HG02870 (cell line): Measurements from ENCODE around the gene C10orf67.

Experiments used
- ATAC-seq: cut with Tn5 transposase; IDR thresholded peaks from one replicate; pipeline ENCODE4 v1.9.1; 2021; ENCODE audit warnings: mild to moderate bottlenecking, moderate library complexity; ENCODE audit not compliant: unreplicated experiment

Gene C10orf67

GRCh38 chr10:23199768-23200511 is 144.7 kb downstream of the C10orf67 start:
- no peak for ATAC-seq

GRCh38 chr10:23198940-23199767 is 145.4 kb downstream of the C10orf67 start:
- no peak for ATAC-seq

- no peak for ATAC-seq
These were observed 146.0 kb downstream of the C10orf67 start for GRCh38 chr10:23198610-23198939.

- no peak for ATAC-seq
These were observed 147.2 kb downstream of the C10orf67 start for GRCh38 chr10:23197416-23197861.

GRCh38 chr10:23196915-23197314 is 147.7 kb downstream of the C10orf67 start:
- ATAC-seq: no peak

GRCh38 chr10:23195846-23196600 is 148.6 kb downstream of the C10orf67 start:
- no peak for ATAC-seq

GRCh38 chr10:23194966-23195845 is 149.4 kb downstream of the C10orf67 start:
- ATAC-seq: no peak

GRCh38 chr10:23194471-23194965 is 150.1 kb downstream of the C10orf67 start:
- no peak for ATAC-seq

GRCh38 chr10:23193435-23194074 is 151.0 kb downstream of the C10orf67 start:
- no peak for ATAC-seq

- no peak for ATAC-seq
These were observed 151.7 kb downstream of the C10orf67 start for GRCh38 chr10:23192712-23193434.

- ATAC-seq: no peak
These were observed 152.6 kb downstream of the C10orf67 start, which contains the start of gene PTF1A for GRCh38 chr10:23191764-23192711. Gene PTF1A, plus strand, starts transcription at chr10:23192312. Its CDS starts 219 bp downstream, at chr10:23192531.

- ATAC-seq: no peak
These were observed 153.5 kb downstream of the C10orf67 start for GRCh38 chr10:23190872-23191763.

GRCh38 chr10:23189024-23189423 is 155.6 kb downstream of the C10orf67 start:
- ATAC-seq: no peak

GRCh38 chr10:23187155-23187554 is 157.4 kb downstream of the C10orf67 start:
- ATAC-seq: no peak

- no peak for ATAC-seq
These were observed 157.9 kb downstream of the C10orf67 start for GRCh38 chr10:23186697-23187096.

- no peak for ATAC-seq
These were observed 158.4 kb downstream of the C10orf67 start for GRCh38 chr10:23186178-23186577.

- no peak for ATAC-seq
These were observed 169.6 kb downstream of the C10orf67 start for GRCh38 chr10:23174977-23175512.
